SH-SY5Y (cell line): ENCODE results near the gene HOXB9.

Source experiments
- GATA2 ChIP-seq: IDR thresholded peaks from 2 replicates; pipeline ENCODE4 v1.6.1; 2011; ENCODE audit warnings: mild to moderate bottlenecking, low read depth, low read length
- GATA3 ChIP-seq: IDR thresholded peaks from 2 replicates; pipeline ENCODE4 v1.6.1; 2011; ENCODE audit warnings: low read depth, mild to moderate bottlenecking, low read length, moderate library complexity

DNA sequence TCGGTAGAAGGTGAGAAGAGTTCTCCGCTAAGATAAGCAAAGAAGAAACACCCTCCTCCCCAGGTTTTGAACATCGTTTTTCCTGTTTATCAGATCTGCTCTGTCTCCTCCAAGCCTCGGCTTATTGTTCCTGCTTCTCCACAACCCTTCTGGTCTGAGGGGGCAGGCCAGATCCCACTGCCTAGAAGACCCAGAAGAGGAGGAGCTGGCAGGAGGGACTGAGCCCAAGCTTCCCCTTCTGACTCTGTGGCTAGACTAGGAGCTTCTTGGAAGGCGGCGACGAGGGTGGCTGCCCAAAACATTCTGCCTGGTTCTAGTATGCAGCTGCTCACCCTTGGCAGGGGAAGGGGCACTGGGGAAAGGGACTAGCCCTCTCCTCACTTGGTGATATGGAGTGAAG is 27.4 kb downstream of the HOXB9 start:
- no peak for TF ChIP-seq GATA2
- no peak for TF ChIP-seq GATA3
